K562 (cell line): Measurements from ENCODE around the gene MECP2.

Experiments used
- CBFB ChIP-seq: sonication (generic); formaldehyde crosslinking; IDR thresholded peaks from 2 replicates; pipeline ENCODE4 v1.4.0; 2020; ENCODE audit warnings: mild to moderate bottlenecking, missing genetic modification reagents
- CHD1 ChIP-seq: fragments of 200-600 bp; sonication (generic); IDR thresholded peaks from one replicate; pipeline ENCODE4 v1.6.1; 2012; ENCODE audit warnings: mild to moderate bottlenecking, moderate library complexity, low read length, inconsistent platforms
- CTCF ChIP-seq, 3 experiments: IDR thresholded peaks in 2 of 3; conservative IDR thresholded peaks in 1 of 3; 2 replicates each; pipeline ENCODE4 v1.5.1; 2011 to 2012; ENCODE audit warnings: low read length in 3 of 3, mild to moderate bottlenecking in 3 of 3, control low read depth in 2 of 3, improper control_type of control experiment in 1 of 3, inconsistent platforms in 1 of 3, low read depth in 1 of 3, mixed read lengths in 1 of 3, moderate library complexity in 1 of 3; ENCODE audit not compliant: insufficient read depth in 2 of 3
- MED1 ChIP-seq: sonication (generic); formaldehyde crosslinking; IDR thresholded peaks from 2 replicates; pipeline ENCODE4 v1.8.1; 2023; ENCODE audit warnings: missing genetic modification reagents, borderline replicate concordance
- MLX ChIP-seq, 2 experiments: fragments of 450-650 bp in 1 of 2; sonication (generic) in 1 of 2; formaldehyde crosslinking; conservative IDR thresholded peaks; 2 replicates each; pipeline versions ENCODE4 v1.4.0 to v1.8.1; 2020 to 2022; ENCODE audit warnings: mild to moderate bottlenecking in 1 of 2, missing genetic modification reagents in 1 of 2
- POLR2A ChIP-seq: fragments of 450-650 bp; conservative IDR thresholded peaks from 2 replicates; pipeline ENCODE4 v1.6.1; 2016
- SIN3B ChIP-seq: fragments of 450-650 bp; IDR thresholded peaks from 2 replicates; pipeline ENCODE4 v1.6.1; 2017; ENCODE audit warnings: low read depth, mild to moderate bottlenecking, moderate library complexity
- SIX5 ChIP-seq, 2 experiments: IDR thresholded peaks; 2 replicates each; pipeline ENCODE4 v1.6.1; 2011; ENCODE audit warnings: low read length in 2 of 2, borderline replicate concordance in 1 of 2, low read depth in 1 of 2, mild to moderate bottlenecking in 1 of 2, moderate library complexity in 1 of 2; ENCODE audit not compliant: insufficient read depth in 1 of 2
- ZNF133 ChIP-seq: fragments of 250-450 bp; sonication (Bioruptor Pico); IDR thresholded peaks from 2 replicates; pipeline ENCODE4 v1.4.0; 2020; ENCODE audit warnings: mild to moderate bottlenecking
- ZNF274 ChIP-seq: IDR thresholded peaks from 2 replicates; pipeline ENCODE4 v1.6.1; 2011; ENCODE audit warnings: low read depth, mild to moderate bottlenecking, low read length, moderate library complexity, borderline replicate concordance
- TF ChIP-seq, protein P1 (sequence below): sonication (generic); formaldehyde crosslinking; IDR thresholded peaks from 2 replicates; pipeline ENCODE4 v1.8.0; 2022; ENCODE audit warnings: missing genetic modification reagents, mild to moderate bottlenecking, borderline replicate concordance

GRCh38 chrX:154030266-154030665 lies 67.3 kb downstream of the MECP2 start:
- TF ChIP-seq SIN3B (no peak), CTCF (IDR thresholded peaks at IDR 0.05 in 2 of 3, conservative IDR thresholded peaks at IDR 0.05 in 1 of 3; ENCODE audit: insufficient read depth in 2 of 3, low read depth in 1 of 3, low read length in 3 of 3) (no peak), ZNF274 (no peak), POLR2A (no peak), SIX5 (IDR thresholded peaks at IDR 0.05; ENCODE audit: borderline replicate concordance in 1 of 2, insufficient read depth in 1 of 2, low read depth in 1 of 2, low read length in 2 of 2) (no peak), ZNF133 (CRISPR knock-in tag) (no peak), MLX (CRISPR knock-in tag; conservative IDR thresholded peaks at IDR 0.05) (no peak), CHD1 (no peak), MED1 (CRISPR knock-in tag) (no peak), CBFB (CRISPR knock-in tag) (no peak)
- TF ChIP-seq, protein P1, sequence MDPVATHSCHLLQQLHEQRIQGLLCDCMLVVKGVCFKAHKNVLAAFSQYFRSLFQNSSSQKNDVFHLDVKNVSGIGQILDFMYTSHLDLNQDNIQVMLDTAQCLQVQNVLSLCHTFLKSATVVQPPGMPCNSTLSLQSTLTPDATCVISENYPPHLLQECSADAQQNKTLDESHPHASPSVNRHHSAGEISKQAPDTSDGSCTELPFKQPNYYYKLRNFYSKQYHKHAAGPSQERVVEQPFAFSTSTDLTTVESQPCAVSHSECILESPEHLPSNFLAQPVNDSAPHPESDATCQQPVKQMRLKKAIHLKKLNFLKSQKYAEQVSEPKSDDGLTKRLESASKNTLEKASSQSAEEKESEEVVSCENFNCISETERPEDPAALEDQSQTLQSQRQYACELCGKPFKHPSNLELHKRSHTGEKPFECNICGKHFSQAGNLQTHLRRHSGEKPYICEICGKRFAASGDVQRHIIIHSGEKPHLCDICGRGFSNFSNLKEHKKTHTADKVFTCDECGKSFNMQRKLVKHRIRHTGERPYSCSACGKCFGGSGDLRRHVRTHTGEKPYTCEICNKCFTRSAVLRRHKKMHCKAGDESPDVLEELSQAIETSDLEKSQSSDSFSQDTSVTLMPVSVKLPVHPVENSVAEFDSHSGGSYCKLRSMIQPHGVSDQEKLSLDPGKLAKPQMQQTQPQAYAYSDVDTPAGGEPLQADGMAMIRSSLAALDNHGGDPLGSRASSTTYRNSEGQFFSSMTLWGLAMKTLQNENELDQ (CRISPR knock-in tag): no peak
